Epithelial cell of prostate (primary cell): ENCODE measurements around the gene DENND5B.
"Not testable (repeated sequence)": the region's sequence is repeated elsewhere in the genome, so short reads cannot be mapped to it uniquely, and the experiment has no call there.

Experiments used
- DNase-seq: peaks from one replicate; pipeline ENCODE4 v3.0.0-alpha.2; 2011; ENCODE audit warnings: low read depth, low spot score
- H3K27ac ChIP-seq: fragments of 450-650 bp; 2 replicates; pipeline ENCODE4 v1.5.1; 2017; ENCODE audit warnings: mild to moderate bottlenecking

Gene DENND5B

GRCh38 chr12:31478898-31479297 lies 112.0 kb downstream of the DENND5B start:
- DNase-seq: no peak
- no peak overlapping the region for H3K27ac ChIP-seq

GRCh38 chr12:31478425-31478824 lies 112.5 kb downstream of the DENND5B start:
- H3K27ac ChIP-seq: no peak overlapping the region
- no peak for DNase-seq

- no peak overlapping the region for H3K27ac ChIP-seq
- DNase-seq: no peak
These were observed 113.2 kb downstream of the DENND5B start for GRCh38 chr12:31477687-31478086.

GRCh38 chr12:31476437-31476836 lies 114.5 kb downstream of the DENND5B start:
- no peak for DNase-seq
- H3K27ac ChIP-seq: no peak overlapping the region

GRCh38 chr12:31475610-31476009 lies 115.3 kb downstream of the DENND5B start:
- not testable (repeated sequence) for H3K27ac ChIP-seq, DNase-seq

- no peak overlapping the region for H3K27ac ChIP-seq
- DNase-seq: no peak
These were observed 116.2 kb downstream of the DENND5B start for GRCh38 chr12:31474751-31475150.

GRCh38 chr12:31471823-31472222 lies 119.1 kb downstream of the DENND5B start:
- H3K27ac ChIP-seq: no peak overlapping the region
- DNase-seq: peak; percentile 45

GRCh38 chr12:31471051-31471450 lies 119.9 kb downstream of the DENND5B start:
- H3K27ac ChIP-seq: no peak overlapping the region
- DNase-seq: no peak

- DNase-seq: no peak
- H3K27ac ChIP-seq: no peak overlapping the region
These were observed 120.5 kb downstream of the DENND5B start for GRCh38 chr12:31470459-31470858.

GRCh38 chr12:31466768-31467167 lies 124.2 kb downstream of the DENND5B start:
- DNase-seq: no peak
- no peak overlapping the region for H3K27ac ChIP-seq

- no peak for DNase-seq
- H3K27ac ChIP-seq: no peak overlapping the region
These were observed 125.9 kb downstream of the DENND5B start for GRCh38 chr12:31465002-31465401.

- DNase-seq: no peak
These were observed 130.9 kb downstream of the DENND5B start for GRCh38 chr12:31460024-31460423.

GRCh38 chr12:31456562-31456961 lies 134.4 kb downstream of the DENND5B start:
- no peak for DNase-seq

More at GRCh38 chr12:31460024-31460423, 130.9 kb downstream of the DENND5B start:
- H3K27ac ChIP-seq: no peak overlapping the region

GRCh38 chr12:31444736-31445135 lies 146.2 kb downstream of the DENND5B start:
- DNase-seq: no peak

More at GRCh38 chr12:31456562-31456961, 134.4 kb downstream of the DENND5B start:
- no peak overlapping the region for H3K27ac ChIP-seq

GRCh38 chr12:31440586-31440985 lies 150.3 kb downstream of the DENND5B start:
- no peak overlapping the region for H3K27ac ChIP-seq
- DNase-seq: no peak

More at GRCh38 chr12:31444736-31445135, 146.2 kb downstream of the DENND5B start:
- no peak overlapping the region for H3K27ac ChIP-seq

GRCh38 chr12:31440134-31440533 lies 150.8 kb downstream of the DENND5B start:
- DNase-seq: no peak
- H3K27ac ChIP-seq: no peak overlapping the region

- no peak overlapping the region for H3K27ac ChIP-seq
- DNase-seq: no peak
These were observed 159.2 kb downstream of the DENND5B start for GRCh38 chr12:31431721-31432240.

- H3K27ac ChIP-seq: no peak overlapping the region
- DNase-seq: no peak
These were observed 167.5 kb downstream of the DENND5B start for GRCh38 chr12:31423405-31423804.

GRCh38 chr12:31412292-31412801 lies 178.6 kb downstream of the DENND5B start:
- H3K27ac ChIP-seq: no peak overlapping the region
- DNase-seq: no peak

- H3K27ac ChIP-seq: no peak overlapping the region
- DNase-seq: no peak
These were observed 182.2 kb downstream of the DENND5B start for GRCh38 chr12:31408763-31409162.

GRCh38 chr12:31407562-31407961 lies 183.4 kb downstream of the DENND5B start:
- no peak overlapping the region for H3K27ac ChIP-seq
- DNase-seq: no peak

GRCh38 chr12:31406345-31406744 lies 184.6 kb downstream of the DENND5B start:
- no peak overlapping the region for H3K27ac ChIP-seq
- DNase-seq: no peak
